GM23338 (cell line): ENCODE results near the gene SPATA45. TPM values are rescaled to one million over a fixed set of nuclear protein-coding genes. Genes with fewer than 3 reads are reported as not detected.
A peak's percentile ranks its signal among the peaks of the same experiment; 100 is the strongest.

Experiments used
- ATAC-seq: fragments of 200-7000 bp; cut with Tn5 transposase; 3 replicates; pipeline ENCODE4 v1.9.1; 2020
- DNase-seq: peaks from one replicate; pipeline ENCODE4 v3.0.0-alpha.2; 2015; ENCODE audit warnings: low spot score
- H2AFZ ChIP-seq: fragments of 200-600 bp; sonication (generic); 2 replicates; pipeline ENCODE4 v1.8.0; 2016; ENCODE audit warnings: antibody characterized with exemption, mild to moderate bottlenecking, moderate library complexity
- H3F3A ChIP-seq: fragments of 200-600 bp; sonication (generic); replicated peaks from 2 replicates; pipeline ENCODE4 v1.8.0; 2017; ENCODE audit warnings: antibody characterized with exemption, mixed run types, low read depth
- H3K27ac ChIP-seq: fragments of 200-600 bp; sonication (generic); 2 replicates; pipeline ENCODE4 v1.6.1; 2016; ENCODE audit warnings: low read depth
- H3K27me3 ChIP-seq: fragments of 200-600 bp; sonication (generic); 2 replicates; pipeline ENCODE4 v1.8.0; 2016; ENCODE audit warnings: mild to moderate bottlenecking, mixed run types, moderate library complexity; ENCODE audit not compliant: insufficient read depth
- H3K36me3 ChIP-seq: fragments of 200-600 bp; sonication (generic); 2 replicates; pipeline ENCODE4 v1.8.0; 2016; ENCODE audit warnings: mild to moderate bottlenecking; ENCODE audit not compliant: insufficient read depth
- H3K4me1 ChIP-seq: fragments of 200-600 bp; sonication (generic); 2 replicates; pipeline ENCODE4 v1.8.0; 2016; ENCODE audit warnings: mild to moderate bottlenecking, moderate library complexity; ENCODE audit not compliant: insufficient read depth
- H3K4me2 ChIP-seq: fragments of 200-600 bp; sonication (generic); 2 replicates; pipeline ENCODE4 v1.7.1; 2017; ENCODE audit warnings: mixed run types
- H3K4me3 ChIP-seq: fragments of 200-600 bp; sonication (generic); 2 replicates; pipeline ENCODE4 v1.6.1; 2016; ENCODE audit warnings: mixed run types
- H3K79me2 ChIP-seq: fragments of 200-600 bp; sonication (generic); replicated peaks from 2 replicates; pipeline ENCODE4 v1.8.0; 2017; ENCODE audit warnings: mild to moderate bottlenecking; ENCODE audit not compliant: insufficient read depth
- H3K9me2 ChIP-seq: fragments of 200-600 bp; sonication (generic); 2 replicates; pipeline ENCODE4 v1.8.0; 2017; ENCODE audit not compliant: insufficient read depth
- H4K20me1 ChIP-seq: fragments of 200-600 bp; sonication (generic); replicated peaks from 2 replicates; pipeline ENCODE4 v1.8.0; 2017; ENCODE audit warnings: mild to moderate bottlenecking; ENCODE audit not compliant: insufficient read depth
- H3K27ac Mint-ChIP-seq: 2 replicates; pipeline ENCODE4 v1.8.0; 2020; ENCODE audit warnings: inconsistent platforms, mild to moderate bottlenecking, moderate library complexity, mixed read lengths
- H3K27me3 Mint-ChIP-seq: 3 replicates; pipeline ENCODE4 v1.8.0; 2022; ENCODE audit warnings: low read depth, mild to moderate bottlenecking, moderate library complexity, mixed read lengths, inconsistent platforms; ENCODE audit not compliant: insufficient read depth, poor library complexity
- H3K36me3 Mint-ChIP-seq: 3 replicates; pipeline ENCODE4 v1.8.0; 2021; ENCODE audit warnings: low read depth, mild to moderate bottlenecking, inconsistent platforms, moderate library complexity, mixed read lengths
- H3K4me1 Mint-ChIP-seq: 3 replicates; pipeline ENCODE4 v1.8.0; 2020; ENCODE audit warnings: mild to moderate bottlenecking, inconsistent platforms, mixed read lengths
- H3K4me3 Mint-ChIP-seq: 3 replicates; pipeline ENCODE4 v1.8.0; 2021; ENCODE audit warnings: moderate library complexity, mild to moderate bottlenecking, inconsistent platforms, mixed read lengths
- H3K9me3 Mint-ChIP-seq: 3 replicates; pipeline ENCODE4 v1.8.0; 2020; ENCODE audit warnings: moderate library complexity, mild to moderate bottlenecking, inconsistent platforms, mixed read lengths
- CREB1 ChIP-seq: fragments of 250-450 bp; sonication (Bioruptor Pico); IDR thresholded peaks from 2 replicates; pipeline ENCODE4 v1.5.0; 2020; ENCODE audit warnings: low read depth, mild to moderate bottlenecking, moderate library complexity
- POLR2AphosphoS5 ChIP-seq: IDR thresholded peaks from 2 replicates; pipeline ENCODE4 v1.6.1; 2016; ENCODE audit warnings: antibody characterized with exemption, low read depth
- ZNF331 ChIP-seq: fragments of 250-450 bp; sonication (Bioruptor Pico); IDR thresholded peaks from 2 replicates; pipeline ENCODE4 v1.5.0; 2020; ENCODE audit warnings: low read depth, mild to moderate bottlenecking, moderate library complexity
- long read RNA-seq: library from polyadenylated mRNA; unstranded; transcript quantifications from one replicate; pipeline ENCODE4 v2.0.0, GENCODE V29; 2020; ENCODE audit not compliant: unreplicated experiment
- polyA plus RNA-seq: library from polyadenylated mRNA; unstranded; fragments of >200 nt; fragmentation: Nextera tagmentation; extraction: Ambion mirVana; gene quantifications from 2 replicates; pipeline ENCODE4 v1.2.1, GENCODE V29; 2016
- total RNA-seq: library from RNA; depleted of rRNA; stranded (reverse); fragments of >200 nt; shearing (Covaris generic); gene quantifications from 2 replicates; pipeline ENCODE4 v1.2.3, GENCODE V29; 2014; rRNA removed
- TF ChIP-seq, protein P1 (sequence below): IDR thresholded peaks from one replicate; pipeline ENCODE4 v1.6.1; 2018; ENCODE audit warnings: antibody characterized with exemption; ENCODE audit not compliant: unreplicated experiment
- TF ChIP-seq, protein P2 (sequence below): fragments of 250-450 bp; sonication (Bioruptor Pico); IDR thresholded peaks from 2 replicates; pipeline ENCODE4 v1.5.0; 2020; ENCODE audit warnings: mild to moderate bottlenecking, moderate library complexity

Gene SPATA45
- total RNA-seq (not detected in 2 replicates), polyA plus RNA-seq (not detected in 2 replicates)
- long read RNA-seq = 0 reads

DNA sequence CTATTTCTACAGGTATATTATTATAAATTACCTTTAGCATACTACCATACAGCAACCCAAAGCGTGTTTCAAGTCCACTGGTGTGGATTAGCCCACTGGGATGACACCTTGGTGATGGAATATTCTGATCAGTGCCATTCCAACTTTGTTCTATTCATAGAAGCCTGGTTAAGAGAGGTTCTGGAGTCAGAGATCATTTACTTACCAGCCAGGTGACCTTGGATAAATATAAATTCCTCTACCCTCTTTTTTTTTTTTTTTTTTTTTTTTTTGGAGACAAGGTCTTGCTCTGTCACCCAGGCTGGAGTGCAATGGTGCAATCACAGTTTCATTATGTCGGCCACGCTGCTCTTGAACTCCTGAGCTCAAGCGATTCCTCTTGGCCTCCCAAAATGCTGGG, at the start of gene SPATA45:
TSS of gene SPATA45 (minus strand) at position 101 of the 400 bp plus-strand sequence. CDS start 11,500 bp downstream, outside the sequence.
- no peak within 1 kb of the TSS for H3K27ac ChIP-seq
- DNase-seq (no peak), ATAC-seq (no peak)
- Mint-ChIP-seq H3K27ac (no peak within 1 kb of the TSS), H3K4me1 (peaks cover 6% of the 10 kb centered on the region), H3K9me3 (peaks cover 27% of the 10 kb centered on the region), H3K4me3 (no peak within 1 kb of the TSS), H3K36me3 (peaks cover 25% of the 10 kb centered on the region; the same call in 2 of the 3 replicates), H3K27me3 (peaks cover 10% of the 10 kb centered on the region)
- H3K9me2 ChIP-seq = no peaks in the 10 kb centered on the region
- no peaks in the 10 kb centered on the region for H3K27me3 ChIP-seq
- no peaks in the 10 kb centered on the region for H4K20me1 ChIP-seq
- H3F3A ChIP-seq = no peaks in the 10 kb centered on the region
- H3K4me1 ChIP-seq = no peaks in the 10 kb centered on the region
- no peak within 1 kb of the TSS for H2AFZ ChIP-seq
- TF ChIP-seq, protein P1, sequence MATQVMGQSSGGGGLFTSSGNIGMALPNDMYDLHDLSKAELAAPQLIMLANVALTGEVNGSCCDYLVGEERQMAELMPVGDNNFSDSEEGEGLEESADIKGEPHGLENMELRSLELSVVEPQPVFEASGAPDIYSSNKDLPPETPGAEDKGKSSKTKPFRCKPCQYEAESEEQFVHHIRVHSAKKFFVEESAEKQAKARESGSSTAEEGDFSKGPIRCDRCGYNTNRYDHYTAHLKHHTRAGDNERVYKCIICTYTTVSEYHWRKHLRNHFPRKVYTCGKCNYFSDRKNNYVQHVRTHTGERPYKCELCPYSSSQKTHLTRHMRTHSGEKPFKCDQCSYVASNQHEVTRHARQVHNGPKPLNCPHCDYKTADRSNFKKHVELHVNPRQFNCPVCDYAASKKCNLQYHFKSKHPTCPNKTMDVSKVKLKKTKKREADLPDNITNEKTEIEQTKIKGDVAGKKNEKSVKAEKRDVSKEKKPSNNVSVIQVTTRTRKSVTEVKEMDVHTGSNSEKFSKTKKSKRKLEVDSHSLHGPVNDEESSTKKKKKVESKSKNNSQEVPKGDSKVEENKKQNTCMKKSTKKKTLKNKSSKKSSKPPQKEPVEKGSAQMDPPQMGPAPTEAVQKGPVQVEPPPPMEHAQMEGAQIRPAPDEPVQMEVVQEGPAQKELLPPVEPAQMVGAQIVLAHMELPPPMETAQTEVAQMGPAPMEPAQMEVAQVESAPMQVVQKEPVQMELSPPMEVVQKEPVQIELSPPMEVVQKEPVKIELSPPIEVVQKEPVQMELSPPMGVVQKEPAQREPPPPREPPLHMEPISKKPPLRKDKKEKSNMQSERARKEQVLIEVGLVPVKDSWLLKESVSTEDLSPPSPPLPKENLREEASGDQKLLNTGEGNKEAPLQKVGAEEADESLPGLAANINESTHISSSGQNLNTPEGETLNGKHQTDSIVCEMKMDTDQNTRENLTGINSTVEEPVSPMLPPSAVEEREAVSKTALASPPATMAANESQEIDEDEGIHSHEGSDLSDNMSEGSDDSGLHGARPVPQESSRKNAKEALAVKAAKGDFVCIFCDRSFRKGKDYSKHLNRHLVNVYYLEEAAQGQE = no peak
- TF ChIP-seq ZNF331 (no peak), CREB1 (CRISPR knock-in tag) (no peak)
- no peak within 1 kb of the TSS for H3K4me2 ChIP-seq
- H3K36me3 ChIP-seq = no peaks in the 10 kb centered on the region
- H3K79me2 ChIP-seq = no peaks in the 10 kb centered on the region
- no peak within 1 kb of the TSS for H3K4me3 ChIP-seq

DNA sequence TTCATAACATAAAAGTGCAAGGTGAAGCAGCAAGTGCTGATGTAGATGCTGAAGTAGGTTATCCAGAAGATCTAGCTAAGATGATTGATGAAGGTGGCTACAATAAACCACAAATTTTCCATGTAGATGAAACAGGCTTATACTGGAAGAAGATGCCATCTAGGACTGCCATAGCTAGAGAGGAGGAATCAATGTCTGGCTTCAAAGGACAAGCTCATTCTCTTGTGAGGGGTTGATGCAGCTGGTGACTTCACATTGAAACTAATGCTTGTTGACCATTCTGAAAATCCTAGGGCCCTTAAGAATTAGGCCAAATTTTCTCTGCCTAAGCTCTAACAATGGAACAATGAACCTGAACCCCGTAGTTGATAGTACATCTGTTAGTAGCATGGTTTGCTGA, 44.7 kb upstream of the SPATA45 start:
- ATAC-seq = no peak
- Mint-ChIP-seq H3K4me1 (peaks cover 22% of the 10 kb centered on the region), H3K9me3 (0 out of 3 replicates have a peak, but pooled peaks cover 3% of the 10 kb centered on the region), H3K4me3 (no peak overlapping the region), H3K36me3 (peaks cover 99% of the 10 kb centered on the region), H3K27ac (0 out of 2 replicates have a peak overlapping the region, but pooled peaks have one; percentile 4), H3K27me3 (peaks cover 10% of the 10 kb centered on the region)
- TF ChIP-seq ZNF331 (no peak), POLR2AphosphoS5 (0 out of 2 replicates have a peak, but pooled peaks have one; percentile 2)
- TF ChIP-seq, protein P2, sequence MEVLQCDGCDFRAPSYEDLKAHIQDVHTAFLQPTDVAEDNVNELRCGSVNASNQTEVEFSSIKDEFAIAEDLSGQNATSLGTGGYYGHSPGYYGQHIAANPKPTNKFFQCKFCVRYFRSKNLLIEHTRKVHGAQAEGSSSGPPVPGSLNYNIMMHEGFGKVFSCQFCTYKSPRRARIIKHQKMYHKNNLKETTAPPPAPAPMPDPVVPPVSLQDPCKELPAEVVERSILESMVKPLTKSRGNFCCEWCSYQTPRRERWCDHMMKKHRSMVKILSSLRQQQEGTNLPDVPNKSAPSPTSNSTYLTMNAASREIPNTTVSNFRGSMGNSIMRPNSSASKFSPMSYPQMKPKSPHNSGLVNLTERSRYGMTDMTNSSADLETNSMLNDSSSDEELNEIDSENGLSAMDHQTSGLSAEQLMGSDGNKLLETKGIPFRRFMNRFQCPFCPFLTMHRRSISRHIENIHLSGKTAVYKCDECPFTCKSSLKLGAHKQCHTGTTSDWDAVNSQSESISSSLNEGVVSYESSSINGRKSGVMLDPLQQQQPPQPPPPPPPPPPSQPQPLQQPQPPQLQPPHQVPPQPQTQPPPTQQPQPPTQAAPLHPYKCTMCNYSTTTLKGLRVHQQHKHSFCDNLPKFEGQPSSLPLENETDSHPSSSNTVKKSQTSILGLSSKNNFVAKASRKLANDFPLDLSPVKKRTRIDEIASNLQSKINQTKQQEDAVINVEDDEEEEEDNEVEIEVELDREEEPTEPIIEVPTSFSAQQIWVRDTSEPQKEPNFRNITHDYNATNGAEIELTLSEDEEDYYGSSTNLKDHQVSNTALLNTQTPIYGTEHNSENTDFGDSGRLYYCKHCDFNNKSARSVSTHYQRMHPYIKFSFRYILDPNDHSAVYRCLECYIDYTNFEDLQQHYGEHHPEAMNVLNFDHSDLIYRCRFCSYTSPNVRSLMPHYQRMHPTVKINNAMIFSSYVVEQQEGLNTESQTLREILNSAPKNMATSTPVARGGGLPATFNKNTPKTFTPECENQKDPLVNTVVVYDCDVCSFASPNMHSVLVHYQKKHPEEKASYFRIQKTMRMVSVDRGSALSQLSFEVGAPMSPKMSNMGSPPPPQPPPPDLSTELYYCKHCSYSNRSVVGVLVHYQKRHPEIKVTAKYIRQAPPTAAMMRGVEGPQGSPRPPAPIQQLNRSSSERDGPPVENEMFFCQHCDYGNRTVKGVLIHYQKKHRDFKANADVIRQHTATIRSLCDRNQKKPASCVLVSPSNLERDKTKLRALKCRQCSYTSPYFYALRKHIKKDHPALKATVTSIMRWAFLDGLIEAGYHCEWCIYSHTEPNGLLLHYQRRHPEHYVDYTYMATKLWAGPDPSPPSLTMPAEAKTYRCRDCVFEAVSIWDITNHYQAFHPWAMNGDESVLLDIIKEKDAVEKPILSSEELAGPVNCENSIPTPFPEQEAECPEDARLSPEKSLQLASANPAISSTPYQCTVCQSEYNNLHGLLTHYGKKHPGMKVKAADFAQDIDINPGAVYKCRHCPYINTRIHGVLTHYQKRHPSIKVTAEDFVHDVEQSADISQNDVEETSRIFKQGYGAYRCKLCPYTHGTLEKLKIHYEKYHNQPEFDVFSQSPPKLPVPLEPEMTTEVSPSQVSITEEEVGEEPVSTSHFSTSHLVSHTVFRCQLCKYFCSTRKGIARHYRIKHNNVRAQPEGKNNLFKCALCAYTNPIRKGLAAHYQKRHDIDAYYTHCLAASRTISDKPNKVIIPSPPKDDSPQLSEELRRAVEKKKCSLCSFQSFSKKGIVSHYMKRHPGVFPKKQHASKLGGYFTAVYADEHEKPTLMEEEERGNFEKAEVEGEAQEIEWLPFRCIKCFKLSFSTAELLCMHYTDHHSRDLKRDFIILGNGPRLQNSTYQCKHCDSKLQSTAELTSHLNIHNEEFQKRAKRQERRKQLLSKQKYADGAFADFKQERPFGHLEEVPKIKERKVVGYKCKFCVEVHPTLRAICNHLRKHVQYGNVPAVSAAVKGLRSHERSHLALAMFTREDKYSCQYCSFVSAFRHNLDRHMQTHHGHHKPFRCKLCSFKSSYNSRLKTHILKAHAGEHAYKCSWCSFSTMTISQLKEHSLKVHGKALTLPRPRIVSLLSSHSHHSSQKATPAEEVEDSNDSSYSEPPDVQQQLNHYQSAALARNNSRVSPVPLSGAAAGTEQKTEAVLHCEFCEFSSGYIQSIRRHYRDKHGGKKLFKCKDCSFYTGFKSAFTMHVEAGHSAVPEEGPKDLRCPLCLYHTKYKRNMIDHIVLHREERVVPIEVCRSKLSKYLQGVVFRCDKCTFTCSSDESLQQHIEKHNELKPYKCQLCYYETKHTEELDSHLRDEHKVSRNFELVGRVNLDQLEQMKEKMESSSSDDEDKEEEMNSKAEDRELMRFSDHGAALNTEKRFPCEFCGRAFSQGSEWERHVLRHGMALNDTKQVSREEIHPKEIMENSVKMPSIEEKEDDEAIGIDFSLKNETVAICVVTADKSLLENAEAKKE (CRISPR knock-in tag) = no peak
- H3K36me3 ChIP-seq = peaks cover 90% of the 10 kb centered on the region
- no peak overlapping the region for H2AFZ ChIP-seq
- no peak for DNase-seq
- peaks cover 12% of the 10 kb centered on the region; the same call in 1 of the 2 replicates for H4K20me1 ChIP-seq
- peaks cover 43% of the 10 kb centered on the region for H3F3A ChIP-seq
- H3K79me2 ChIP-seq = peaks cover 12% of the 10 kb centered on the region
- no peak overlapping the region for H3K4me3 ChIP-seq
- no peaks in the 10 kb centered on the region for H3K27me3 ChIP-seq
- peaks cover 3% of the 10 kb centered on the region; the same call in 1 of the 2 replicates for H3K4me1 ChIP-seq
- no peaks in the 10 kb centered on the region for H3K9me2 ChIP-seq
- H3K4me2 ChIP-seq = no peak overlapping the region
- peak overlapping the region; percentile 82 for H3K27ac ChIP-seq
